Mesendoderm (in vitro differentiated cells): ENCODE results near the gene KCNA5.

Experiments used
- DNase-seq: peaks from one replicate; pipeline ENCODE4 v3.0.0; 2013
- H2AK5ac ChIP-seq: 2 replicates; pipeline ENCODE4 v1.6.1; 2013; ENCODE audit warnings: low read length, inconsistent platforms
- H2BK120ac ChIP-seq: 2 replicates; pipeline ENCODE4 v1.6.1; 2013; ENCODE audit warnings: low read depth, mild to moderate bottlenecking, low read length, moderate library complexity, mixed read lengths
- H2BK15ac ChIP-seq: replicated peaks from 2 replicates; pipeline ENCODE4 v1.6.1; 2013; ENCODE audit warnings: low read depth, mild to moderate bottlenecking, moderate library complexity
- H2BK5ac ChIP-seq: 2 replicates; pipeline ENCODE4 v1.6.1; 2013; ENCODE audit warnings: low read length, inconsistent platforms
- H3K18ac ChIP-seq: 2 replicates; pipeline ENCODE4 v1.6.1; 2013; ENCODE audit warnings: mild to moderate bottlenecking, low read length, mixed read lengths
- H3K23ac ChIP-seq: one replicate; pipeline ENCODE4 v1.6.1; 2013; ENCODE audit warnings: low read length
- H3K27ac ChIP-seq: 2 replicates; pipeline ENCODE4 v1.5.1; 2013; ENCODE audit warnings: low read depth, mild to moderate bottlenecking, inconsistent platforms, low read length, moderate library complexity
- H3K27me3 ChIP-seq: 2 replicates; pipeline ENCODE4 v1.6.1; 2013; ENCODE audit warnings: low read length, control low read depth, mild to moderate bottlenecking, inconsistent platforms; ENCODE audit not compliant: insufficient read depth, poor library complexity
- H3K36me3 ChIP-seq: 2 replicates; pipeline ENCODE4 v1.6.1; 2013; ENCODE audit warnings: low read length, inconsistent platforms; ENCODE audit not compliant: control insufficient read depth, insufficient read depth
- H3K4ac ChIP-seq: one replicate; pipeline ENCODE4 v1.6.1; 2013; ENCODE audit warnings: low read depth, mild to moderate bottlenecking, low read length, moderate library complexity
- H3K4me1 ChIP-seq: 2 replicates; pipeline ENCODE4 v1.6.1; 2013; ENCODE audit warnings: low read depth, low read length, inconsistent platforms; ENCODE audit not compliant: control insufficient read depth
- H3K4me2 ChIP-seq: 2 replicates; pipeline ENCODE4 v1.6.1; 2013; ENCODE audit warnings: low read length
- H3K4me3 ChIP-seq: 2 replicates; pipeline ENCODE4 v1.5.1; 2013; ENCODE audit warnings: mild to moderate bottlenecking, low read length
- H3K56ac ChIP-seq: one replicate; pipeline ENCODE4 v1.6.1; 2013; ENCODE audit warnings: low read length
- H3K79me1 ChIP-seq: 2 replicates; pipeline ENCODE4 v1.6.1; 2013; ENCODE audit warnings: low read length, inconsistent platforms
- H3K79me2 ChIP-seq: 2 replicates; pipeline ENCODE4 v1.6.1; 2013; ENCODE audit warnings: mild to moderate bottlenecking, low read length; ENCODE audit not compliant: control insufficient read depth, insufficient read depth
- H3K9ac ChIP-seq: 2 replicates; pipeline ENCODE4 v1.6.1; 2013; ENCODE audit warnings: low read length, inconsistent platforms
- H4K5ac ChIP-seq: one replicate; pipeline ENCODE4 v1.6.1; 2013; ENCODE audit warnings: low read length
- H4K8ac ChIP-seq: one replicate; pipeline ENCODE4 v1.6.1; 2013; ENCODE audit warnings: low read depth, mild to moderate bottlenecking, control low read depth, low read length, moderate library complexity
- WGBS: extraction: QIAGEN DNeasy Blood & Tissue Kit; methylation state at CpG from one replicate; pipeline ENCODE4 v1.1.7; 2013; ENCODE audit warnings: low lambda C conversion rate, missing lambda C conversion rate; ENCODE audit not compliant: insufficient coverage; ENCODE audit errors: extremely low coverage; 5-methylcytosine and 5-hydroxymethylcytosine counted together

The KCNA5 gene

DNA sequence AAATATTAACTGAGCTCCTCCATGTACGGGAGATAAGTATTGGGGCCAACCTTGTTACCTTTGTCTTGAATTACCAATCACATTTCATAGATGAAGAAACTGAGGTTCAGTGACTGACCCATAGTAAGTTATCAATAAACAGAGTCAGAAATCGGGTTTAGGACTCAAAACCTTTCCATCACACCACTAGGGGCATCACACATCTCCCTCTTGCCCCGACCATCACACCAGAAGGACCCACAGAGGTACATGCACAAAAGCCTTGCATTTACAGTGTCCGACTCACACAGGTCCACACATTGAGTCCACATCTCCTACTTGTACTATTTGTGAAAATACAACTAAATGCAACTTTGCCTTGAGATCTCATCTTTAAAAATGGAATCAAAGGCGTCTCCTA is 29.4 kb downstream of the KCNA5 start:
- Histone ChIP-seq H3K18ac (no peak overlapping the region), H3K36me3 (no peaks in the 10 kb centered on the region), H4K5ac (no peak overlapping the region), H3K27me3 (no peaks in the 10 kb centered on the region), H3K27ac (no peak overlapping the region), H3K4me2 (no peak overlapping the region), H3K4me3 (no peak overlapping the region), H4K8ac (no peak overlapping the region), H3K9ac (no peak overlapping the region), H2AK5ac (no peak overlapping the region), H3K56ac (no peak overlapping the region), H2BK15ac (no peak overlapping the region), H2BK5ac (no peak overlapping the region), H3K23ac (no peak overlapping the region), H2BK120ac (no peak overlapping the region), H3K79me1 (no peaks in the 10 kb centered on the region), H3K4ac (no peak overlapping the region), H3K79me2 (no peaks in the 10 kb centered on the region), H3K4me1 (peaks cover 9% of the 10 kb centered on the region)
- no CpG with 5 or more reads among the region's 5 CpGs for WGBS
- DNase-seq, result no peak

DNA sequence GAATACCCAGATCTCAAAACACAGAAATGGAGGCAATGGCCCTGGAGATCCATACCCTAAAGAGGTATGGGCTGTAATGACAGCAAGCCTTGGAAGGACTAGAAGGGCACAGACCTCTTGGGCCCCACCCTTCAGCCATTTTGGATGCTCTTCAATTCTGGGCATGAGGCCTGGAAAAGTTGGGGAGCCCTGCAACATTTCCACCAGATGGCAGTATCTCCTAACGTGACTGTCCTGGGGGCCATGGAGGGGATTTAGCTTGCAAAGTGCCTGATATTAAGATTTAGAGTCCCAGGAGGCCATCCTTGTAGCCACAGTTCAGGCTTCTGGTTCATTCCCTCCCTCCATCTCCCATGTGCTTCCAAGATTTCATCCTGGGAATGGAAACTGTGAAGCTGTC is 30.2 kb downstream of the KCNA5 start:
- Histone ChIP-seq H3K18ac (no peak overlapping the region), H3K36me3 (no peaks in the 10 kb centered on the region), H2AK5ac (no peak overlapping the region), H3K27ac (no peak overlapping the region), H3K4ac (no peak overlapping the region), H2BK5ac (no peak overlapping the region), H4K8ac (no peak overlapping the region), H2BK120ac (no peak overlapping the region), H3K4me2 (no peak overlapping the region), H3K4me3 (no peak overlapping the region), H3K79me2 (no peaks in the 10 kb centered on the region), H3K27me3 (no peaks in the 10 kb centered on the region), H3K9ac (no peak overlapping the region), H3K4me1 (peaks cover 9% of the 10 kb centered on the region), H4K5ac (no peak overlapping the region), H3K23ac (no peak overlapping the region), H2BK15ac (no peak overlapping the region), H3K79me1 (no peaks in the 10 kb centered on the region), H3K56ac (no peak overlapping the region)
- no CpG with 5 or more reads among the region's 1 CpG for WGBS
- DNase-seq, result peak; percentile 40

GRCh38 chr12:5076761-5077160 is 33.1 kb downstream of the KCNA5 start:
- no peak overlapping the region for H2BK120ac ChIP-seq
- H3K18ac ChIP-seq, result no peak overlapping the region
- no peak overlapping the region for H4K5ac ChIP-seq
- H4K8ac ChIP-seq, result no peak overlapping the region
- no peak overlapping the region for H3K23ac ChIP-seq
- no CpG with 5 or more reads among the region's 4 CpGs for WGBS
- H3K4me1 ChIP-seq, result no peaks in the 10 kb centered on the region
- no peak overlapping the region for H2BK5ac ChIP-seq
- H3K4ac ChIP-seq, result no peak overlapping the region
- no peak overlapping the region for H2AK5ac ChIP-seq
- peak overlapping the region; percentile 10 for H3K56ac ChIP-seq
- H3K79me2 ChIP-seq, result no peaks in the 10 kb centered on the region
- no peaks in the 10 kb centered on the region for H3K27me3 ChIP-seq
- no peak overlapping the region for H3K27ac ChIP-seq
- no peaks in the 10 kb centered on the region for H3K79me1 ChIP-seq
- H3K4me2 ChIP-seq, result no peak overlapping the region
- DNase-seq, result no peak
- no peaks in the 10 kb centered on the region for H3K36me3 ChIP-seq
- no peak overlapping the region for H3K4me3 ChIP-seq
- H3K9ac ChIP-seq, result no peak overlapping the region
- no peak overlapping the region for H2BK15ac ChIP-seq

DNA sequence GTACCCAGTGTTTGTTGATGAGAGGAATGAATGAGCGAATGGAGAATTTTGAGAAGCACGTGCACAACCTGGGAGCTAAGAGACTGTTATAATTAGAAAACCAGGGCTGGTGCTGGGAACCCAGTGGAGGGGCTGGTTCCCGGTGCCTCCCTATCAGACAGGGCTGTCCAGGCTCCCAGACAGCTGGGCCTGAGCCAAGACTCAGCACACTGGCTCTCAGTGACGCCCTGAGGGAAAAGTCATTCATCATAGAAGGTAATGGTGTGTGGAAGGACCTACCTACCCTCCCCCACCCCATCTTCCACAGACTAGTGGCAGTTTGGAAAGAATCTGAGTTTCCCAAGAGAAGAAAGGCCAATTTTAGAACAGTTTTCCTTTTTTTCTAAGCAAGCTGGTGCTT is 34.7 kb downstream of the KCNA5 start:
- Histone ChIP-seq H3K79me2 (no peaks in the 10 kb centered on the region), H4K5ac (no peak overlapping the region), H3K56ac (no peak overlapping the region), H3K4ac (no peak overlapping the region), H2BK15ac (no peak overlapping the region), H2AK5ac (no peak overlapping the region), H3K23ac (no peak overlapping the region), H3K18ac (no peak overlapping the region), H2BK120ac (no peak overlapping the region), H3K27ac (no peak overlapping the region), H3K79me1 (no peaks in the 10 kb centered on the region), H3K4me2 (no peak overlapping the region), H2BK5ac (no peak overlapping the region), H3K4me3 (no peak overlapping the region), H3K36me3 (no peaks in the 10 kb centered on the region), H3K27me3 (no peaks in the 10 kb centered on the region), H3K9ac (no peak overlapping the region), H4K8ac (no peak overlapping the region), H3K4me1 (no peaks in the 10 kb centered on the region)
- no CpG with 5 or more reads among the region's 4 CpGs for WGBS
- no peak for DNase-seq

DNA sequence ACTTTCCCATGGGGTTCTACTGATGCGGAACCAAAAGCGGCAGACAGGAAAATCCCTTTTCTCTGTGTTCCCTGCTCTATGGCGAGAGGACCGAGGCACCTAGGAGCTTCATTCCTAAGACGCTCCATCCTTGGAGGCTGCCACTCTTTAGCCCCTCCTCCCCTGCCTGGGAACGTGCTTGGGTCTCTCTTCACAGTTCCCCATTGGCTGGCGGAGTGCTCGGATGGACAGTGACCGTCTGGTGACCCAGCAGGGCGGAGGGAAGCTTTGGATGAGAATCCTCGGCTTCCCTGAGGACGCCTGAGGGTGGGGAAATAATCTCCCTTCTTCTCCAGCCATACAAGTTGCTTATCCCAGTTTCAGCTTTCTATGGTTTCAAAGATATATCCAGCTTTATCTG is 37.3 kb downstream of the KCNA5 start:
- no peak overlapping the region for H4K8ac ChIP-seq
- H3K23ac ChIP-seq, result no peak overlapping the region
- H3K4me3 ChIP-seq, result no peak overlapping the region
- H3K27me3 ChIP-seq, result no peaks in the 10 kb centered on the region
- H3K79me2 ChIP-seq, result no peaks in the 10 kb centered on the region
- no peaks in the 10 kb centered on the region for H3K4me1 ChIP-seq
- H3K79me1 ChIP-seq, result no peaks in the 10 kb centered on the region
- no peak overlapping the region for H2BK15ac ChIP-seq
- H2AK5ac ChIP-seq, result no peak overlapping the region
- no peak overlapping the region for H3K4ac ChIP-seq
- H2BK120ac ChIP-seq, result no peak overlapping the region
- H3K4me2 ChIP-seq, result no peak overlapping the region
- H3K9ac ChIP-seq, result no peak overlapping the region
- no peak overlapping the region for H3K56ac ChIP-seq
- H3K27ac ChIP-seq, result no peak overlapping the region
- H2BK5ac ChIP-seq, result no peak overlapping the region
- WGBS, result no CpG with 5 or more reads among the region's 12 CpGs
- H3K36me3 ChIP-seq, result no peaks in the 10 kb centered on the region
- no peak overlapping the region for H3K18ac ChIP-seq
- H4K5ac ChIP-seq, result no peak overlapping the region
- peak; percentile 65 for DNase-seq

DNA sequence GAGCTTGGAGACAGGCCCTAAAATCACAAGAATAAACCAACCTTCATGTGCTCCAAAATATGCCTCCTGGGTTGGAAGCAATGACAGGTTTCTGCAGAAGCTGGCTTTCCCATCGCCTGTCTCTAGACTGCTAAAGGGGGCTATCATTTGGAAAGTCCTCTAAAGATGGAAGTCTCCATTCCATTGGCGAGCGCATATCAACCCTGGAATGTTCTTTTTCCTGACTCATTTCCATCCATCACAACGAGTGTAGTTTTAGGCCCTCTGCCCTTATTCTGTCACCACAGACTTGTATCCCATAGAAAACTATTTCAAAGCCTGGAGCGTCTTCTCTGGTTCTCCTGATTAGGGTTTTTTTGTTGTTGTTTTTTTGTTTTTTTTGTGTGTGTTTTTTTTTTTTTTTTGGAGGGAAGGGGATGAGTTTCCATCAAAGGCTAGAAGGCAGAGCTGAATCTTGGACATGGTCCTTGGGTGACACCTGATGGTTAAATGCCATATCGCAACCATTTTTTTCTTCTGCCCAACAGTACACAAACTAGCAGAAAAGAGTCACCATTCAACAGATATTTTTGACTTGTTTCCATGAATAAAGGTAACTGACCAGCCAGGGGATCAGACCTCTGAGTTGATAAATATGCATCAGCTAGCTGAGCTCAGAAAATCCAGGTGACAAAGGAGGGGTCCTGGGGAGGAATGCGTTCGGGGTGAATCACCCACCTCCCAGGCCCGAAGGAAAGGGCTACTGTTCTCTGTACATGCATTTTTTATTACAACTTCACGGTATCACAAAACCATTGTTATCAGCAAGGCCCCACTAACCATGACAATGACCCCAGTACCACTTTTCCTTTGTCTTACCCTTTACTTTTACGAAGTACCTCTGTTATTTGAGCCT is 40.5 kb downstream of the KCNA5 start:
- Histone ChIP-seq H3K56ac (no peak overlapping the region), H4K8ac (no peak overlapping the region), H3K4me3 (no peak overlapping the region), H2BK5ac (no peak overlapping the region), H3K36me3 (no peaks in the 10 kb centered on the region), H3K23ac (no peak overlapping the region), H3K79me1 (no peaks in the 10 kb centered on the region), H3K4me1 (no peaks in the 10 kb centered on the region), H3K27me3 (no peaks in the 10 kb centered on the region), H3K4ac (no peak overlapping the region), H3K27ac (no peak overlapping the region), H3K79me2 (no peaks in the 10 kb centered on the region), H3K9ac (no peak overlapping the region), H2BK15ac (no peak overlapping the region), H2BK120ac (no peak overlapping the region), H3K18ac (no peak overlapping the region), H2AK5ac (no peak overlapping the region), H3K4me2 (no peak overlapping the region), H4K5ac (no peak overlapping the region)
- WGBS, result no CpG with 5 or more reads among the region's 11 CpGs
- DNase-seq, result peak; percentile 72
